Breast epithelium (tissue), 3 donors: ENCODE measurements around the gene LYZL2.

Experiments
- CTCF ChIP-seq, 3 donors: fragments of 450-650 bp; IDR thresholded peaks; one replicate each; pipeline ENCODE4 v1.5.1; 2016 to 2017; ENCODE audit warnings: antibody characterized with exemption in 3 of 3, mild to moderate bottlenecking in 3 of 3, moderate library complexity in 3 of 3
- POLR2A ChIP-seq: fragments of 450-650 bp; IDR thresholded peaks from one replicate; pipeline ENCODE4 v1.6.1; 2016; ENCODE audit warnings: antibody characterized with exemption, mild to moderate bottlenecking, moderate library complexity
- POLR2AphosphoS5 ChIP-seq, 3 donors: sonication (generic); formaldehyde crosslinking; IDR thresholded peaks; one replicate each; pipeline ENCODE4 v1.6.1; 2017; ENCODE audit warnings: antibody characterized with exemption in 3 of 3

GRCh38 chr10:30594077-30594476, 35.5 kb downstream of the LYZL2 start:
- TF ChIP-seq CTCF (IDR thresholded peaks at IDR 0.05) (no peak), POLR2A (no peak), POLR2AphosphoS5 (IDR thresholded peaks at IDR 0.05) (no peak)
